Measurements from ENCODE around the gene LSS. TPM values are rescaled to one million over a fixed set of nuclear protein-coding genes. Genes with fewer than 3 reads are reported as not detected.
"Not testable (repeated sequence)": the region's sequence is repeated elsewhere in the genome, so short reads cannot be mapped to it uniquely, and the experiment has no call there.

The LSS gene
- polyA plus RNA-seq, 5 donors, result 27.5 to 57.9 (median 44.3) TPM

- no peak for DNase-seq
These were observed 85.7 kb downstream of the LSS start for GRCh38 chr21:46142582-46143473.

GRCh38 chr21:46141767-46142581 lies 86.6 kb downstream of the LSS start:
- DNase-seq, result no peak

DNA sequence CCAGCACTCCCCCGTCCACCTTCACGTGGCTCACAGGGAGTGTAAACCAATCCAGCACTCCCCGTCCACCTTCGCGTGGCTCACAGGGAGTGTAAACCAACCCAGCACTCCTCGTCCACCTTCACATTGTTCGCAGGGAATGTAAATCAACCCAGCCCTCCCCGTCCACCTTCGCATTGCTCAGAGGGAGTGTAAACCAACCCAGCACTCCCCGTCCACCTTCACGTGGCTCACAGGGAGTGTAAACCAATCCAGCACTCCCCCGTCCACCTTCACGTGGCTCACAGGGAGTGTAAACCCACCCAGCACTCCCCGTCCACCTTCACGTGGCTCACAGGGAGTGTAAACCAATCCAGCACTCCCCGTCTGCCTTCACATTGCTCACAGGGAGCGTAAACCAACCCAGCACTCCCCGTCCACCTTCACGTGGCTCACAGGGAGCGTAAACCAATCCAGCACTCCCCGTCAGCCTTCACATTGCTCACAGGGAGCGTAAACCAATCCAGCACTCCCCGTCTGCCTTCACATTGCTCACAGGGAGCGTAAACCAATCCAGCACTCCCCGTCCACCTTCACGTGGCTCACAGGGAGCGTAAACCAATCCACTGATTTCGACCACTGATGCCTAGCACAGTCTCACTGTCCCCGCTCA lies 88.1 kb downstream of the LSS start:
- not testable (repeated sequence) for DNase-seq

GRCh38 chr21:46139686-46140085 lies 88.9 kb downstream of the LSS start:
- no peak for DNase-seq

DNA sequence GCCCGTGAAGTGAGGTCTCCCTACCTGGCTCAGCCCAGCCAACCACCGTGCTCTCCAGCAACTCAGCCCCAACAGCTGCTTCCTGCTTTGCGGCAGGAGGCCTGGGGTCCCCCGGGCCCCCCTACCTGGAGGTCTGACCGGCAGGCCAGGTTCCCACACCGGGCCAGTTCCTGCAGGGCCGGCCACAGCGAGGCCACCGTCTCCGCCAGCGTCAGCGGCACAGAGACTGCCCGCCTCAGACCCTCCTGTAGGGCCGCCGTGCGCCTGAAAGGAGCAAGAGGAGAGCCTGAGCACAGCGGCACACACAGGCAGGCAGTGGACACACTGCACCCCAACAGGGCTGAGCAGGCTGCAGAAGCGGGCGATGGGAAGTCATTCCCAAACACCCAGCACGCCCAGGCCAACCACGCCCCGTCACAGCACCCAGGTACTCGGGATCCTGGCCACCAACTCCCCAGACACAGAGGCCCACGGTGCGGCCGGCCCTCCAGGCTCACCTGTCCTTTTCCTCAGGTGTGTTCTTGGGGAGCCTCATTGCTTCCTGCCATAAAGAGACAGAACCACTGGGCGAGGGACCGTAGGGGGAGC lies 90.1 kb downstream of the LSS start:
- no peak for DNase-seq

Other genes starting within 250 kb of the LSS start
- gene COL6A1, start 247.0 kb downstream of the LSS start, polyA plus RNA-seq (ENCODE audit: insufficient read depth in 1 of 5, insufficient read length in 5 of 5, low replicate concordance in 1 of 5), result 100 to 1,000 TPM; 261 to 594 (median 343) TPM
- gene COL6A2, start 130.7 kb downstream of the LSS start, polyA plus RNA-seq (ENCODE audit: insufficient read depth in 1 of 5, insufficient read length in 5 of 5, low replicate concordance in 1 of 5), result 100 to 1,000 TPM; 330 to 702 (median 390) TPM
- gene FTCD, start 73.2 kb downstream of the LSS start, polyA plus RNA-seq (ENCODE audit: insufficient read depth in 1 of 5, insufficient read length in 5 of 5, low replicate concordance in 1 of 5), result 1 to 10 TPM; 1.2 to 2.4 (median 1.8) TPM
- gene SPATC1L, start 44.3 kb downstream of the LSS start, polyA plus RNA-seq (ENCODE audit: insufficient read depth in 1 of 5, insufficient read length in 5 of 5, low replicate concordance in 1 of 5), result 10 to 100 TPM in 3 of 5 donors, 1 to 10 TPM in 2; 7.7 to 18.6 (median 11.1) TPM
- gene MCM3AP, start 56.8 kb upstream of the LSS start, polyA plus RNA-seq (ENCODE audit: insufficient read depth in 1 of 5, insufficient read length in 5 of 5, low replicate concordance in 1 of 5), result 10 to 100 TPM; 71.1 to 93.8 (median 77.0) TPM
- 10 to 100 TPM; 14.5 to 23.4 (median 21.3) TPM for gene YBEY, start 57.6 kb upstream of the LSS start, polyA plus RNA-seq (ENCODE audit: insufficient read depth in 1 of 5, insufficient read length in 5 of 5, low replicate concordance in 1 of 5)
- 10 to 100 TPM; 16.7 to 23.0 (median 20.4) TPM for gene C21orf58, start 95.1 kb upstream of the LSS start, polyA plus RNA-seq (ENCODE audit: insufficient read depth in 1 of 5, insufficient read length in 5 of 5, low replicate concordance in 1 of 5)
- gene PCNT, start 95.4 kb upstream of the LSS start, polyA plus RNA-seq (ENCODE audit: insufficient read depth in 1 of 5, insufficient read length in 5 of 5, low replicate concordance in 1 of 5), result 10 to 100 TPM; 27.9 to 33.4 (median 31.9) TPM
- gene DIP2A, start 230.1 kb upstream of the LSS start, polyA plus RNA-seq (ENCODE audit: insufficient read depth in 1 of 5, insufficient read length in 5 of 5, low replicate concordance in 1 of 5), result 10 to 100 TPM; 48.0 to 68.7 (median 56.0) TPM